GM12801 (cell line): ENCODE measurements around the gene NKIRAS1.

Source experiments
- CTCF ChIP-seq: IDR thresholded peaks from one replicate; pipeline ENCODE4 v1.5.1; 2011; ENCODE audit warnings: control low read depth; ENCODE audit not compliant: insufficient read length; ENCODE audit errors: extremely low read depth

Gene NKIRAS1

DNA sequence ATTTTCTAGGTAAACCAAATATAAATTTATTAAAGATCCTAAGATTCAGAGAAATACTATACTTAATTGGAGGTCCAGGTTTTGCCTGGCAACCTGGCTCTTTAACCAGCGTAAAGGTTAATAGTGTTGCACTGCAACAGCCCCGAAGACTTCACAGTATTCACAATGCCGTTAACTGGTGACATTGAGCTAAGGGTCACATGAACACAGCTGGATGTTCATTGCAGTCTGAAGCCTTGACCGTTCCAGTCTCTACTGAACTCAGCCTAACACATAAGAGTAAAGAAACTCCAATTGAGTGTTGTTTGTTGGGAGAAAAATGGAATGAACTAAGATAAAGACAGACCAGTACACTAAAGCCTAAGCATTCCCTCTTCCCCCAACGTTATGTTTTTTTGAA lies 26.8 kb downstream of the NKIRAS1 start:
- no peak for TF ChIP-seq CTCF

DNA sequence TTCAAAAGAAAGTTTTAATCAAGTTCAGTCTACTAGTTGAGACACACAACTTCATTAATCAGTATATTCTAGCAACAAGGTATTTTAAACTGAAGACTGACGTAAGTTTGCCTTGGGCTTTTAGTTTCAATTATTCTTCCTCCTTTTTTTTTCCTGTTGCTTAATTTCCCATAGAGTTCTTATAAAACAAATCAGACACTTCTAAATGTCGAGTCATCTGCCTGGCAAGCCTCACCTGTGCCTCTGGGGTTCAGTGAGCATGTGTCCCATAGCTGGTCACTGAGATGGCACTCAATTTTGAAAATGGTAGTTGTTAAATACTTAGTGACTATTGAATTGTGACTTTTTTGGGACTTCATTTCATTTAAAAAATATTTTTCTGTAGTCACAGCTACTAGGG lies 27.4 kb downstream of the NKIRAS1 start:
- TF ChIP-seq CTCF, result no peak

GRCh38 chr3:23888617-23889228 lies 28.1 kb downstream of the NKIRAS1 start:
- TF ChIP-seq CTCF, result no peak

DNA sequence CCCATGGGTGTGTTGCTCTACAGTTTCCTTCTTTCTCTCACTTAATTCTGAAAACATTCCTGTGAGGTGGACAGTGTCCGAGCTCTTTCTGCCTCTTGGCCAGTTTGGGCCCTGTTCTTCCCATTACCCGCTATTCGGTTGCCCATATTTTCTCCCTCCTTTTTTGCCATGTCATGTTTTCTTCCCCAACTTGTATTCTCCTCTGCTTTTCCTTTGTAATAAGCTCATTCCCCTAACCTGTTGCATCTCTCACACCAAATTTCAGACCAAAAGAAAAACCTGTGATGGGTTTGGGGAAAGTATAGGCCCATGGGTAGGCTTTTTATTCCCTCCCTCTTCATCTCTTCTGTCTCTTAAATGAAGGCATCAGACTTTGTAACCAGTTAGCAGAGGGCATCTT lies 30.5 kb downstream of the NKIRAS1 start:
- no peak for TF ChIP-seq CTCF

GRCh38 chr3:23885210-23885609 lies 31.6 kb downstream of the NKIRAS1 start:
- TF ChIP-seq CTCF, result no peak

DNA sequence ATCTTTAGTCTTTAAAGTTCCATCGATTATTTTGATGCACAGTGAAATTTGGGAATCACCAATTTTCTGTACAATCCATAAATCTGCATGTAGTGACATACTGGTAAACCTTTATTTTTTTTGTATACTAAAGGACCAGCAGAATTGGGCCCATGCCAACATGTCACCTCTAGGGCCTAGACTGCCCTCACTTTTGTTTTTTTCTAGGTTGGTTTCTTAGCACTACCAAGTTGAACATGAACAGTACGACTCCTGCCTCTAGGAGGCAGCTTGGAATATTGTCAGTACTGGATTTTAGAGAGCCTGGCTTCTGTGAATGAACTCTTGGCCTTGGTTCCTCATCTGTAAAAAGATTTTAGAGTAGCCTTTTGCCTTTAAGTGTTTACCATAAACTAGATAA lies 32.3 kb downstream of the NKIRAS1 start:
- TF ChIP-seq CTCF, result no peak

- no peak for TF ChIP-seq CTCF
Observed at GRCh38 chr3:23882487-23882918, 34.3 kb downstream of the NKIRAS1 start.
